ENCODE data around the gene ADAM8. TPM values are rescaled to one million over a fixed set of nuclear protein-coding genes. Genes with fewer than 3 reads are reported as not detected.
"Not testable (repeated sequence)": the region's sequence is repeated elsewhere in the genome, so short reads cannot be mapped to it uniquely, and the experiment has no call there.

ADAM8 gene
- polyA plus RNA-seq, 3 donors: 1.0 to 1.6 (median 1.3) TPM

DNA sequence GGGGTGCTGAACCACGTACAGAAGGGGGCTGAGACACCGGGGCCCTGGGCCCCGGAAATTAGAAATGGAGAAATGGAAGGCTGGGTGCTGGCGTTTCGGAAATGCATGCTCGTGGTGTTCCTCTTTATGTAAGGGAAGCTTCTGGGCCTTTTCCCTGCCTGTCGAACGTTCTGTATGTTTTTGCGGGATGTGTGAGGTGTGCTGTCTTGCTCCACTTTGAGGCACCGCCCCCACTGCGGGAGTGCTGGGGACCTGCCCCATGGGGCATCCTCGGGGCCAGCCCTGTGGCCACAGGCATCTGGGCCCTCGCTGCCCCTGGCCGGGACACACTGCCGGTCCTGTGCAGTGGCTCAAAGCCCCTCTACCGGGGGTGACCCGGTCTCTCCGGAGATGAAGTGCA, 40.7 kb downstream of the ADAM8 start:
- DNase-seq (ENCODE audit: low read depth in 3 of 3, low spot score in 2 of 3): no peak

DNA sequence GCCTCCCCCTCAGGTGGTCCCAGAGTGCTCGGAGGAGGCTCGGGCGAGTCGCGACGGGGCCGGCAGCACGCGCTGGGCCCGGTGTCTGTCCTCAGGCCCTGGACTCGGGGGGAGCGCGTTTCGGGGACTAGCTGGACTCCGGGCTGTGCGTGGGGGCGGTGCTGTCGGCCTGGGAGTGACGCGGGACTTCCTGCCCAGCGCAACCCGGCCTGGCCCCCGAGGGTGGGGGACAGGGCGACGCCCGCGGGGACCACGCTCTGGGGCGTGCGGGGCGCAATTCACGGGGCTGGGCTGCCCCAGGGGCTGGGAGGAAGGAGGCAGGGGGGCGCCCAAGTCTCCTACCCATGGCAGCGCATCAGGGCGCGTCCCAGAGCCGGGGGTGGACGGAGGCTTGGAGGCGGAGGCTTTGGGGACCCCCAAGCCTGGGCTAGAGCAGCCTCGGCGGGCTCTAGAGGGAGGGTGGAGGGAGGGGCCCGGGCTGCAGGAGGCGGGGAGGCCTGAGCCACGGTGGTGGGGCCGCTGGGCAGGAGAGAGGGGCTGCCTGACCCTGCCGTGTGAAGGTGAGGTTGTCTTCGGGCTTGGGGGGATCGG, 41.3 kb downstream of the ADAM8 start:
- no peak for DNase-seq (ENCODE audit: low read depth in 3 of 3, low spot score in 2 of 3)

DNA sequence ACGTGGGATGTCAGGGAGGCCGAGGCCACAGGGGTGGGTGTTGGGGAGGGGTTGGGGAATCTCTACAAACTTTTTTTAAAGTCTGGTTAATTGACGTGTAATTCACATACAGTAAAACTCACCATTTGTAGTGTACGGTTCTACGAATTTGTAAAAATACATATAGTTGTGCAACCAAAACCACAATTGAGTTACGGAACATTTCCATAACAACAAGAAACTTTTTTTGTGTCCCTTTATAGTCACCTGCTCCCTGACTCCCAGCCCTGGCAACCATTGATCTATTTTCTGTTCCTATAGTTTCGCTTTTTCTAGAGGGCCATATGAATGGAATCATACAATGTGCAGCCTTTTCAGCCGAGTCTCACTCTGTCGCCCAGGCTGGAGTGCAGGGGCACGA, 41.9 kb downstream of the ADAM8 start:
- DNase-seq (ENCODE audit: low read depth in 3 of 3, low spot score in 2 of 3): not testable (repeated sequence)

DNA sequence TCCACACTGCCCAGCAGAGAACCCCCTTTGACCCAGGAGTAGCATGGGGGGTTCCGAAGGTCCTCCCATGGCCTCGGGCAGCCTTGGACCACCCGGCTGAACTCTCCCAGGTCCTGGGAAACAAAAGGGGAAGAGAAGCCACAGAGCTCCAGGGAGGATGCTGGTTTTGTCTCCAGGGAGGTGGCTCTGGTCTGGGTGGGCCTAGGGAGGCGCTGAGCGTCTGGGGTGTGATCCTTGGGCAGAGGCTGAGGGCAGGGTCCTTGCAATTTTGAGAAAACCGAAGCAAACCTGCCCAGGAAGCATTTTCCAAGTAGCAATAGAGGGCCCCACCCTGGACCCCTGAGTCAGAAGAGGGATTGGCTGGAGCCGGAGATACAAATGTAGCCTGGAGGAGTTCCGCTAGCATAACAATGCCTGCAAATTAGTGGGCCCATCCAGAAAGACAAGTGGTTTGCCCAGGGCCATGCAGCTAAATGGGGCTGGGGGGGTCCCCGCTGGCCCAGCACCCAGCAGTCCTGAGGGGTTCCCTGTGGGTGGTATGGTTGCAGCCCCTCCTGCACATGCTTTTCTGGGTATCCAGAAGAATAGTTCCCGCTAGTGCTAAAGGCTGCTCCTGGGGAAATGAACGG, 44.6 kb downstream of the ADAM8 start:
- DNase-seq (ENCODE audit: low read depth in 3 of 3, low spot score in 2 of 3): no peak

DNA sequence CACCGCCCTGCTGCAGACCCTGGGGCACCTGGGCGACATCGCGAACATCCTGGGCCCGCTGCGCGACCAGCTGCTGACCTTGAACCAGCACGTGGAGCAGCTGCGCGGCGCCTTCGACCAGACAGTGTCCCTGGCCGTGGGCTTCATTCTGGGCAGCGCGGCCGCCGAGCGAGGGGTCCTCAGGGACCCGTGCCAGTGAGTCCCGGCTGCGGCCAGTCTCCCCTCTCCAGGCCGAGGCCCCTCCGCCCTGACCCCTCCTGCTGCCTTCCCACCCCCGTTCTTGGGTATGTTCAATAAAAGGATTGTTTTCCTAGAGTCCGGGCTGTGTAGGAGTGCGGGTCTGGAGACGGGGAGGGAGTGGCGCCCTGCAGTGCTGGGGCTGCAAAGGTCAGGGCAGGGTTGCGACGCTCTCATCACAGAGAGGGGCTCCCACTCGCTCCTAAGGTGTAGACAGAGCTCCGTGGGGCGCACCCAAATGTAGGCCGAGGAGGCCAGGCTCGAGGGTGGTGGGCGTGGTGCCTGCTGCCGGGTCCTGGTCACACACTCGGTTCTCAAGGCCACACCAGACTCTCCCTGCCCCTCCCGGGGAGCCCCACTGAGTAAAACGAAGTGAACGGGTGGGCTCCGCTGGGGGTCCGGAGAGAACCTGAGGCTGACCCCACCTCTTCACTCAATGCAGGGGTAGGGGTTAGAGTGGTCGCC, 45.3 kb downstream of the ADAM8 start:
- no peak for DNase-seq (ENCODE audit: low read depth in 3 of 3, low spot score in 2 of 3)

DNA sequence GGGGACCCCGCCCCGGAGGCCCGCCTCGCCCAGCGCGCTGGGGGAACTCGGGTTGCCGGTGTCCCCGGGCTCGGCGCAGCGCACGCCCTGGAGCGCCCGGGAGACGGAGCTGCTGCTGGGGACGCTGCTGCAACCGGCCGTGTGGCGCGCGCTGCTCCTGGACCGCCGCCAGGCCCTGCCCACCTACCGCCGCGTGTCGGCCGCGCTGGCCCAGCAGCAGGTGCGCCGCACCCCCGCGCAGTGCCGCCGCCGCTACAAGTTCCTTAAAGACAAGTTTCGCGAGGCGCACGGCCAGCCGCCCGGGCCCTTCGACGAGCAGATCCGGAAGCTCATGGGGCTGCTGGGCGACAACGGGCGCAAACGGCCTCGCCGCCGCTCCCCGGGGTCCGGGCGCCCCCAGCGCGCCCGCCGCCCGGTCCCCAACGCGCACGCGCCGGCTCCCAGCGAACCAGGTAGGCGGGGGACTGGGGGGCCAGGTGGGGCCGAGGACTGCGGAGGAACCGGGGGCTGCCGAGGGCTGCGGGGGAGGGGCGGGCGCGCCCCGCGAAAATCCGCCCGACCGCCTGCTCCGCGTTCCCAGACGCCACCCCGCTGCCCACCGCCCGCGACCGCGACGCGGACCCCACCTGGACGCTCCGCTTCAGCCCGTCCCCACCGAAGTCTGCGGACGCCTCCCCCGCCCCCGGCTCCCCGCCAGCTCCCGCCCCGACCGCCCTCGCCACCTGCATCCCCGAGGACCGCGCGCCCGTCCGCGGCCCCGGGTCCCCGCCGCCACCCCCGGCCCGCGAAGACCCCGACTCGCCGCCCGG, 46.1 kb downstream of the ADAM8 start:
- no peak for DNase-seq (ENCODE audit: low read depth in 3 of 3, low spot score in 2 of 3)

DNA sequence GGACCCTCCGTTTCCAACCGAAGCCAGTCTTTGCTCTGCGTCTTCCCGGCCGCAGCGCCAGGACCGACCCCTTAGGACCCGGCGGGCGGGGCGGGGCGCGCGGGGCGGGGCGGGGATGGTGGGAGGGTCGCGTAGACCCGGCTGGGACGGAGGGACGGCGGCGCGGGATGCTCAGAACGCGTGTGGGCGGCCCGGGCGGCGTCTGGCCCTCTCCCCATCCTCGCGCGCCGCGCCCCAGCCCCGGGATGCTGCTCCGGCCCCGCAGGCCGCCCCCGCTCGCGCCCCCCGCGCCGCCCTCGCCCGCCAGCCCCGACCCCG, 46.7 kb downstream of the ADAM8 start, which contains the start of gene UTF1:
TSS of gene UTF1 (plus strand) at position 174 of the 318 bp plus-strand sequence. CDS start at position 246, 72 bp downstream.
- no peak for DNase-seq (ENCODE audit: low read depth in 3 of 3, low spot score in 2 of 3)

DNA sequence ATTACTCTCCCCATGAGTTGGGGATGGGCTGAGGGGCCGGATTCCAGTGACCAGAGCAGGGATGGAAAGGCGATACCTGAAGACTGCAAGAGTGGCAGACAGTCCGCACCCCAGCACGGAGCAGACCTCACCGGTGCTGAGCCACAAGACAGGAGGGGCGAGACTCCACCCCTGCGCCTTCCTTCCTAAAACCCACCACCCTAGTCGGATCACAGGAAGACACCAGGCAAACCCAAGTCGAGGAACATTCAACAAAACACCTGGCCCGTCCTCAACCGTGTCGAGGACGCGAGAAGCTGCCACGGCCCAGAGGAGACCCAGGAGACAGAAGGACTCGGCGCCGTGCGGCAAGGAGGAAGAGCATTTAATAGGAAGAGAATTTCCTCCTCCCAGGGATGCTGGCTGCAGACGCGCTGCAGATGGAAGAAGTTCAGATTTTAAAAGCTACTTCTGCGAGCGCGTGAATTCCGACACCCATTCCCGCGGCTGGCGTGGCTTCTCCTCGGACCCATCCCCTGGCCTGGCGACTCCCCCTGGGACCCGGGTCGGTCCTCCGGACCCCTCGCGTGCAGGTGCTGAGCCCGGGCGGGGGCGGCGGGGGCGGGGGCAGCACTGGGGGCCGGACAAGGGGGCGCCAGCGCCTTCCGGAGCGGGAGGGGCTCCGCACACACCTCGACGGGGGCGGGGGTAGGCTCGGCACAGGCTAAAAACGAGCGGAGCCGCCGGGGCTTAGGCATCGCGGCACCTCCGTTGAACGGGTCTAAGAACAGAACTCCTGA, 47.2 kb downstream of the ADAM8 start:
- no peak for DNase-seq (ENCODE audit: low read depth in 3 of 3, low spot score in 2 of 3)

DNA sequence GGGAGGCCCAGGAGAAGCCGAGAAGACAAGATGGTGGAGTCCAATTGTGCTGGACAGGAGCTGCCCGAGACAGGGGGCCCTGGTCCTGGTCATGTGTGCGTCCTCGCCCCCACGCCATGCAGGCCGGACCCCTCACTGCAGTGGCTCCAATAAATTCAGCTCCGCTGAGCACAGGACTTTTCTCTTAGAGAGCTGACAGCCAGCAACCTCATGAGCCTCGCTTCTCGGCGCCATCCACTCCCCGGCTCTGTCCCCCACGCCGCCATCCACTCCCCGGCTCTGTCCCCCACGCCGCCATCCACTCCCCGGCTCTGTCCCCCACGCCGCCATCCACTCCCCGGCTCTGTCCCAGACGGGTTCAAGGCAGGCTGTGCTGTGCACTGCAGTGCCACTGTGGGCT, 49.4 kb downstream of the ADAM8 start:
- no peak for DNase-seq (ENCODE audit: low read depth in 3 of 3, low spot score in 2 of 3)

DNA sequence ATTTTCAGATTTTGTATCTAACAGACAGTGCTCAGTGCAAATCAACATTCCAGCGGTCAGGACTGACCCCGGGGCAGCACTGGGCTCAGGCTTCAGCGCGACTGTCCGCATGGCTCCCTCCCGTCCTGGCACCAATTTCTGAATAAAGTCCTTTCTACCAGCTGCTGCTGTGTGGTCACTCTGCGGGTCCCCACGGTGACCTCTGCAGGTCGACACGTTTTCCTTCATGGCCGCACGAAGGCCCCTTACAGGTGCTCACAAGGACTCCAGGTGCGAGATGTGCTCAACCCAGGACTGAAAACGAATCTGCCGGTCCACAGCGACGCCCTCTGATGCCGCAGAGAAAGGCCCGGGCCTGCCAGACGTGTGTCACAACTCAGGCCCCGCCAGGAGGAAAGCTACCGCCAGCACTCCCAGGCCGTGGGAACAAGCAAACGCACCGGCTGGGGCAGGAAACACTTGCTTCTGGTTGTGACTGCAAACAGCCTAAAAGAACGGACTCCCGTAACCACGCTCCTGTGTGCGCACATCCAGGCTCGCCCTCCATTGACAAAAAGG, 50.3 kb downstream of the ADAM8 start:
- DNase-seq (ENCODE audit: low read depth in 3 of 3, low spot score in 2 of 3): no peak

DNA sequence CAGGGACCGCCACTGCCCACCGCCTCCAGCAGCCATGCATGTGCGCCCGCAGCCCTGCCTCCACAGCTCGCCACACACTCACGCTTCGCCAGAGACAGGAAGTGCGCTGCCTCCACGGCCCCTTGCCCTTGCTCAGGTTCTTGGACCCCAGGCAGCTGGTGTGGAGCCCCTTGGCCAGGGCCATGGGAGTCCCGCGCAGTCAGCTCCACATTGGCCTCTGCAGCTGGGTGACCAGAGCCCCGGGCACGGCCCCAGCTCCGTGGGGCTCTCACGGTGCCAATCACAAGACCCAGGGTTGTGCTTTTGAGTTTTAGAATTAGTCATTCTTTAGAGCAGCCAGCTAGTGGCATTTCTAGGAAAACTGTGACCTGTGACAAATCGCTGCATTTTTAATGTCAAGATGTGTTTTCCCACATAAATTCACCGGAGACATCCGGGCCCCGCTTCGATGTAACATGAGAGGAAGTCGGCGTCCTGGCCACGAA, 50.9 kb downstream of the ADAM8 start:
- no peak for DNase-seq (ENCODE audit: low read depth in 3 of 3, low spot score in 2 of 3)

DNA sequence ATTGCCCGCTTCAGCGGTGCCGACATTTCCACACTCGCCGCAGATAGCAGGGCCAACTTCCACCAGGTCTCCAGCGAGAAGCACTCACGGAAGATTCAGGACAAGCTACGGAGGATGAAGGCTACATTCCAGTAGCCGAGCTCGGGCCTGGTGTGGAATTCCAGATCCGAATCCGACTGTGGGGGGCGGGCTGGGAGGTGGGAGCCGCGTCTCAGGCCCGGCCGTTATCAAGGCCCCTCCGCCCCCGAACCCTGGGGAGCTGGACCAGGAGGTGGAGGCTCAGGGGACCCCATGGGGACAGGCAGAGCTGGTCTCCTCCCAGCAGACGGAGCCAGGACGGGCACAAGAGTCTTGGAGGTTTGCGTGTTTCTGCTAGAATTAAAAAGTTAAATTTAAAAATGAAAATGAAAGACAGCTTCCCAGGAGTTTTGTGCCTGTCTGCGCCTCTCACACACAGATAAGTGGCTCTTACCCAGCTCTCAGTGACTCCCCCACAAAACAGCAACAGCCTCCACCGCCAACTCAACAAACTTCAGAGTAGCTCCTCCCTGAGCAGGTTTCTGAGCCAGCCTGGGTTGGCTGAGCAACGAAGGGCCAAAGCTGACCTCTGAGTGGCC, 51.8 kb downstream of the ADAM8 start:
- DNase-seq (ENCODE audit: low read depth in 3 of 3, low spot score in 2 of 3): peak in 1 of 3 donors; percentile 63

DNA sequence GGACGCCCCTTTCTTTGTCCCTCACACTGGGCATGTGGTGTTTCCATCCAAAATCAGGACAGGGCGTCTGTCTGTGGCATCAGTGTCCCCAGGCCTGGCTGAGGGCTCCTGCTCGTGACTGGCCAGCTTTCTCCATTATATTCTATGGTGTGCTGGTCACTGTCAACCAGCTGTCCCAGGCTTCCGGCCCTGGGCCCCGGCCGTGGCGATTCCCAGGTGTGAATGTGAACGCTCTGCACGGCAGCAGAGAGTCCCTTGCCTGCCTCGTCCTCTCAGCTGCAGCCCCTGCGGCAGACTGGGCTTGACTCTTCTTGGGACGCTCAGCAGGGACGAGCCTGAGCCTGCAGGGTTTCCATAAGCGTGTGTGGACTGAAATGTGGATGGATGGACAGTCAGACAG, 52.6 kb downstream of the ADAM8 start:
- DNase-seq (ENCODE audit: low read depth in 3 of 3, low spot score in 2 of 3): no peak

DNA sequence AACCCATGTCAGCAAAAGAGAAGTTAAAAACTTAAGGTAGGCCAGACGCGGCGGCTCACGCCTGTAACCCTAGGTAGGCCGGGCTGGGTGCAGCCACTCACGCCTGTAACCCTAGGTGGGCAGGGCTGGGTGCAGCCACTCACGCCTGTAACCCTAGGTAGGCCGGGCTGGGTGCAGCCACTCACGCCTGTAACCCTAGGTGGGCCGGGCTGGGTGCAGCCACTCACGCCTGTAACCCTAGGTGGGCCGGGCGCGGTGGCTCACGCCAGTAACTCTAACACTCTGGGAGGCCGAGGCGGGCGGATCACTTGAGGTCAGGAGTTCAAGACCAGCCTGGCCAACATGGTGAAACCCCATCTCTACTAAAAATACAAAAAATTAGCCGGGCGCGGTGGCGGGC, 54.9 kb downstream of the ADAM8 start:
- DNase-seq (ENCODE audit: low read depth in 3 of 3, low spot score in 2 of 3): not testable (repeated sequence)

DNA sequence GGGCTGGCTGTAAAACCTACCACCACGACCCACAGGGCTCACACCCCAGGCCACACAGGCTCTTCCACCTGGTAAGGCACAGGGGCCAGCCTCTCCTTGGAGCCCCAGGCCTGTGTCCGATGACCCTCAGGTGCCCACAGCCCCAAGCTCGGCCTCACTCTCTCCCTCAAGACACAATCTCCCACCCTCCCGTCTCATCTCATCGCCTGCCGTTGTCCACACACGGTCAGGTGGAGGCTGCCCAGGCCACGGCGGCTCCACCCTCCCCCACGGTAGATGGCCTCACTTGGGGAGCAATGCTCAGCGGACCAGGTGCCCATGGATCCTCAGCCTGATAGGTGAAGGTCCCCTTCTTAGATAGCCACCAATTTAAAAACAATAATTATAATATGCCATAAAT, 55.3 kb downstream of the ADAM8 start:
- no peak for DNase-seq (ENCODE audit: low read depth in 3 of 3, low spot score in 2 of 3)

DNA sequence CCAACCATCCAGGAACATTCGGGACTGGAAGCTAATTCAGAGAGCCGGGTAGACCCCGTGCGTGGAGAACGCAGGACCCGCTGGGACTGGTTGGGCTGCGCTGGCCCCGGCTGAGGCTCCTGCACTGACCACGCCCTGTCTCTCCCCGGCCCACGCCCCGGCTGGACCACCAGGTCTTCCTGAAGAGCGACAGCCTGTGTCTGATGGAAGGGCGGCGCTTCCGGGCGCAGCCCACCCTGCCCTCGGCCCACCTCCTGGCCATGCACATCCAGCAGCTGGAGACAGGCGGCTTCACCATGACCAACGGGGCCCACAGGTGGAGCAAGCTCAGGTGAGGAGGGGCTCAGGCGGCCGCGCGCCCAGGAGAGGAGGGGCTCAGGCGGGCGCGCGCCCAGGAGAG, 56.9 kb downstream of the ADAM8 start:
- DNase-seq (ENCODE audit: low read depth in 3 of 3, low spot score in 2 of 3): no peak

DNA sequence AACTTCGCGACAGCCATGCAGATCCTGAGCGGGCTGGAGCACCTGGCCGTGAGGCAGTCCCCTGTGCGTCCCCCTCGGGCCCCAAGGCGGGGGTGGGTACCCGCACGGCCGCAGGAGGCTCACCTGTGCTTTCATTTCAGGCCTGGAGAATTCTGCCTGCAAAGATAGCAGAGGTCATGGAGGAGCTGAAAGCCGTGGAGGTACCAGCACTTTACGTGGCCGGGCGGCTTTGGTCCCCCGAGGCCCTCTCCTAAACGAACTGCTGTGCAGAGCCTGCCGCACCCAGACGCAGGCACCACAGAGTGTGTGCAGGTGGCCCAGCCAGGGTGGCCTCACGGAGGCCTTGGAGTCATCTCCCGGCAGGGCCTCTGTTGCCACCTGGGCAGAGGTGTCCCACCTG, 57.8 kb downstream of the ADAM8 start:
- DNase-seq (ENCODE audit: low read depth in 3 of 3, low spot score in 2 of 3): no peak

DNA sequence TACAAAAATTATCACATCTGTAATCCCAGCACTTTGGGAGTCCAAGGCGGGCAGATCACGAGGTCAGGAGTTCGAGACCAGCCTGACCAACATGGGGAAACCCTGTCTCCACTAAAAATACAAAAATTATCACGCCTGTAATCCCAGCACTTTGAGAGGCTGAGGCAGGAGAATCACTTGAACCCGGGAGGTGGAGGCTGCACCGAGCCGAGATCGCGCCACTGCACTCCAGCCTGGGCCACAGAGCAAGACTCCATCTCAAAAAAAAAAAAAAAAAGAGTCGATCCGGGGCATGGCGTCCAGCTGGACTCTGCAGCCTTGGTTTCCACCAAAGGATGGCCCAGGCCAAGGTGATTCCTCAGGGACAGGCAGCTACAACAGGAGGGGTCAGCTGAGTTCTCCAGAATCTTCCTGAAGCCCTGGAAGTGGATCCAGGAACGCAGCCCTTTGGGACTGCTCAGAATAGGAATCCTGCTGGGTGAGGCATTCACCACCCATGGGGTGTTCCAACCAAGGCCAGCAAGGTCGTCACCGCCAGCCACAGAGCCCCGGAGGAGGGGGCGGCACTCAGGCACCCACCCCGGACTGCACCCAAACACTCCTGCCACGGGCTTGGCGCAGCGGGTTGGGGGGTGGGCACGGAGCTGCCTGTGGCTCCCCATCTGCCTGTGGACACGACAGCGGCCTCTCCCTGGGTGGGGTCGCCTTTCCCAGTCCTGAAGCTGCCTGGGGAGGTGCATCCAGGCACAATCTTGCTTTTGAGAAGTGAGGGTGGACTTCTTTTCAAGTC, 58.7 kb downstream of the ADAM8 start:
- DNase-seq (ENCODE audit: low read depth in 3 of 3, low spot score in 2 of 3): no peak

DNA sequence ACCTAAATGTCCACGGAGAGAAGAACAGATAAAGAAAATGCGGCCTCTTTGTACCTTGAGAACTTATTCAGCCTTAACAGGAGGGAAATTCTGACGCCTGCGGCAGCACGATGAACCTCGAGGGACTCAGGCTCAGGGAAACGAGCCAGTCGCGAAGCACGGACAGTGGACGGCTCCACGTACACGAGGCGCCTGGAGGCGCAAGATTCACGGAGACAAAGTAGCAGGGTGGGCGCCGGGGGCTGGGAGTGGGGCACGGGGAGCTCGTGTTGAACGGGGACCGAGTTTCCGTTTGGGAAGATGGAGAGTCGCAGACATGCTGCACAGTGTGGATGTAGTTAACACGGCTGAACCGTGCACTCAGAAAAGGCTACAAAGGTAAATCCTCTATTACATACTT, 59.9 kb downstream of the ADAM8 start:
- no peak for DNase-seq (ENCODE audit: low read depth in 3 of 3, low spot score in 2 of 3)
